Pons (tissue), 1 donor: ENCODE results near the gene TTC16.
"Not testable (repeated sequence)": the region's sequence is repeated elsewhere in the genome, so short reads cannot be mapped to it uniquely, and the experiment has no call there.

ENCODE experiments used
- DNase-seq: peaks from one replicate; pipeline ENCODE4 v3.0.0-alpha.2; 2016; ENCODE audit warnings: low spot score

TTC16 gene

GRCh38 chr9:127768698-127769097 lies 52.8 kb downstream of the TTC16 start:
- no peak for DNase-seq

- no peak for DNase-seq
Measured at GRCh38 chr9:127769101-127769500, 53.2 kb downstream of the TTC16 start.

GRCh38 chr9:127769929-127770582 lies 54.2 kb downstream of the TTC16 start:
- no peak for DNase-seq

- DNase-seq: no peak
Measured at GRCh38 chr9:127770583-127770904, 54.7 kb downstream of the TTC16 start.

- peak; percentile 86 for DNase-seq
Measured at GRCh38 chr9:127770905-127771569, 55.2 kb downstream of the TTC16 start.

- DNase-seq: no peak
Measured at GRCh38 chr9:127771570-127772189, 55.8 kb downstream of the TTC16 start.

- DNase-seq: no peak
Measured at GRCh38 chr9:127772603-127773002, 56.7 kb downstream of the TTC16 start.

- DNase-seq: no peak
Measured at GRCh38 chr9:127773272-127773671, 57.4 kb downstream of the TTC16 start.

- no peak for DNase-seq
Measured at GRCh38 chr9:127773981-127774380, 58.1 kb downstream of the TTC16 start.

- DNase-seq: peak; percentile 43
Measured at GRCh38 chr9:127776195-127776923, 60.5 kb downstream of the TTC16 start.

- DNase-seq: no peak
Measured at GRCh38 chr9:127776924-127777289, 61.0 kb downstream of the TTC16 start.

- no peak for DNase-seq
Measured at GRCh38 chr9:127777368-127777980, 61.6 kb downstream of the TTC16 start.

GRCh38 chr9:127778280-127779135 lies 62.6 kb downstream of the TTC16 start, which contains the start of gene SH2D3C:
Gene SH2D3C, minus strand, starts transcription at chr9:127778666. Its CDS starts 39 bp downstream, at chr9:127778627.
- DNase-seq: peak; percentile 62

GRCh38 chr9:127779136-127779981 lies 63.5 kb downstream of the TTC16 start:
- DNase-seq: peak; percentile 22

GRCh38 chr9:127780126-127780885 lies 64.4 kb downstream of the TTC16 start:
- DNase-seq: peak; percentile 82

- not testable (repeated sequence) for DNase-seq
Measured at GRCh38 chr9:127780909-127781308, 65.0 kb downstream of the TTC16 start.
